ENCODE measurements around the gene CRISP1. TPM values are rescaled to one million over a fixed set of nuclear protein-coding genes. Genes with fewer than 3 reads are reported as not detected.

The CRISP1 gene
- total and polyA plus RNA-seq, 2 of the 13 experiments (the other 11 are each of a cell fraction or from before 2014, with no cell fraction given): not detected

GRCh38 chr6:49911252-49911651 is 44.9 kb upstream of the CRISP1 start:
- WGBS (ENCODE audit: low lambda C conversion rate): 24% methylated on average over 2 of the region's 2 CpGs
- H3K9me3 ChIP-seq (ENCODE audit: low read length): no peaks in the 10 kb centered on the region
- ChIA-PET POLR2A (no interaction called here), CTCF (ENCODE audit: low intra/inter-chr PET ratio, low total read pairs) (no interaction called here)
- H2AFZ ChIP-seq (ENCODE audit: low read length): no peak overlapping the region
- BruUV-seq (replicated peaks): no TSS peak
- no peaks in the 10 kb centered on the region for H3K4me1 ChIP-seq (ENCODE audit: insufficient read depth, low read length)
- in situ Hi-C loops (cut with HindIII; ENCODE audit: extremely low pct_ligation_motif_present, low pct_unique_long_range_greater_than_20kb): no loop called here
- no peak overlapping the region for H3K4me3 ChIP-seq (replicated peaks in 1 of 3; ENCODE audit: insufficient read depth in 1 of 3, low read depth in 2 of 3, low read length in 3 of 3)
- ATAC-seq (no peak), FAIRE-seq (no peak), DNase-seq (ENCODE audit: low spot score) (no peak)
- no peak overlapping the region for H3K9ac ChIP-seq (ENCODE audit: insufficient read depth, low read depth, low read length)
- no peaks in the 10 kb centered on the region for H3K36me3 ChIP-seq (replicated peaks in 1 of 2; ENCODE audit: control insufficient read depth in 1 of 2, insufficient read depth in 2 of 2, low read length in 2 of 2)
- H3K79me2 ChIP-seq (ENCODE audit: insufficient read depth, low read length): no peaks in the 10 kb centered on the region
- intact Hi-C loops (cut with micrococcal nuclease; ENCODE audit: unreplicated experiment): no loop called here
- no peaks in the 10 kb centered on the region for H3K27me3 ChIP-seq (ENCODE audit: control insufficient read depth in 1 of 2, insufficient read depth in 2 of 2, low read length in 2 of 2)
- no peaks in the 10 kb centered on the region for H4K20me1 ChIP-seq (ENCODE audit: insufficient read depth, low read length)
- no peak overlapping the region for H3K4me2 ChIP-seq (ENCODE audit: low read depth, low read length)
- no peak overlapping the region for H3K27ac ChIP-seq (ENCODE audit: extremely low read length, insufficient read depth, low read length)
- TF ChIP-seq CSRNP2 (CRISPR knock-in tag; conservative IDR thresholded peaks at IDR 0.05; ENCODE audit: low read depth) (no peak), SMAD3 (CRISPR knock-in tag; IDR thresholded peaks at IDR 0.05) (no peak), ZNF615 (CRISPR knock-in tag; IDR thresholded peaks at IDR 0.05; ENCODE audit: borderline replicate concordance) (no peak), ZNF577 (CRISPR knock-in tag; IDR thresholded peaks at IDR 0.05; ENCODE audit: borderline replicate concordance, low read depth) (no peak), ZNF766 (CRISPR knock-in tag; IDR thresholded peaks at IDR 0.05; ENCODE audit: borderline replicate concordance) (no peak), ZNF280B (CRISPR knock-in tag; IDR thresholded peaks at IDR 0.05; ENCODE audit: borderline replicate concordance) (no peak), ZNF550 (CRISPR knock-in tag; IDR thresholded peaks at IDR 0.05; ENCODE audit: borderline replicate concordance) (no peak), TGIF2 (CRISPR knock-in tag; IDR thresholded peaks at IDR 0.05) (no peak), TAF15 (IDR thresholded peaks at IDR 0.05; ENCODE audit: low read depth, low read length, poor library complexity, severe bottlenecking) (no peak), MYPOP (CRISPR knock-in tag; IDR thresholded peaks at IDR 0.05) (no peak), ESRRA (CRISPR knock-in tag; IDR thresholded peaks at IDR 0.05; ENCODE audit: low read depth) (no peak), TRIM24 (CRISPR knock-in tag; IDR thresholded peaks at IDR 0.05) (no peak), GPBP1L1 (CRISPR knock-in tag; IDR thresholded peaks at IDR 0.05) (no peak), AFF4 (CRISPR knock-in tag; IDR thresholded peaks at IDR 0.05) (no peak), CREB1 (IDR thresholded peaks at IDR 0.05) (no peak), CREB1 (CRISPR knock-in tag; IDR thresholded peaks at IDR 0.05) (no peak), ZNF878 (CRISPR knock-in tag; IDR thresholded peaks at IDR 0.05) (no peak)

Measured in HepG2 (cell line).